K562 treated with DMSO at 1 percent for 24 hours (cell line): Measurements from ENCODE around the gene LY6G6D. TPM values are rescaled to one million over a fixed set of nuclear protein-coding genes. Genes with fewer than 3 reads are reported as not detected.

Source experiments
- total RNA-seq: library from RNA; unstranded; fragments of 300-600 nt; gene quantifications from 2 replicates; pipeline ENCODE4 v1.2.3, GENCODE V29; 2022; ENCODE audit warnings: low read depth; ENCODE audit not compliant: insufficient read depth

Gene LY6G6D
- not detected in 2 replicates for total RNA-seq

GRCh38 chr6:31715022-31715958 is at the start of gene LY6G6D:
LY6G6D (plus strand) TSS chr6:31715348; CDS start chr6:31715356, 8 bp downstream.

DNA sequence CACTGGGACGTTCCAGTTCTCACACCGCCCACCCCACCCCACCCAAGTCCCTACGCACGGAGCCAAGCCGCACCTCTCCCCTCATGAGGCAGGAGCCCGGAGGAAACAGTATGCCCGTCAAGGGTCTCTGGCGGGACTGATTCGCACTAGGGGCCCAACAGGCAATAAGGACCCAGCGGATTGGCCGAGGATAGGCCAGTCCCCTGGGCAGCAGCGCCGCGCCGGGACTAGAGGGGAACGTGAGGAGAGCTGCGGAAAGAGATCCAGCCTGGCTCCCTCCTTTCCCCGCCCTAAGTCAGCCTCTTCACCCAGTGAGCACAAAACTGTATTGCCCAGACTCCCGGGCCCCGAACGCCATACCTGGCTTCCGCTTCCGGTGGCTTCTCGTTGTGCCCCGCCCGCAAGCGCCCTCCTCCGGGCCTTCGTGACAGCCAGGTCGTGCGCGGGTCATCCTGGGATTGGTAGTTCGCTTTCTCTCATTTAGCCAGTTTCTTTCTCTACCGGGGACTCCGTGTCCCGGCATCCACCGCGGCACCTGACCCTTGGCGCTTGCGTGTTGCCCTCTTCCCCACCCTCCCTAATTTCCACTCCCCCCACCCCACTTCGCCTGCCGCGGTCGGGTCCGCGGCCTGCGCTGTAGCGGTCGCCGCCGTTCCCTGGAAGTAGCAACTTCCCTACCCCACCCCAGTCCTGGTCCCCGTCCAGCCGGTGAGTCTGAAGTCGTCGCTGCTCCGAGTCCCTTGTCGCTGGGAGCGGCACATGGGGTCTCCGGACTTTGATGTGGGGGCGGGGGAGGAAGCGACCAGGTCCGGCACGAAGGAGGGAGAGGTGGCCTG is 49.4 kb upstream of the LY6G6D start, which contains the start of gene CSNK2B:
Gene CSNK2B, plus strand, starts transcription at position 580 of the 836 bp plus-strand sequence. CDS start 752 bp downstream, outside the sequence.

DNA sequence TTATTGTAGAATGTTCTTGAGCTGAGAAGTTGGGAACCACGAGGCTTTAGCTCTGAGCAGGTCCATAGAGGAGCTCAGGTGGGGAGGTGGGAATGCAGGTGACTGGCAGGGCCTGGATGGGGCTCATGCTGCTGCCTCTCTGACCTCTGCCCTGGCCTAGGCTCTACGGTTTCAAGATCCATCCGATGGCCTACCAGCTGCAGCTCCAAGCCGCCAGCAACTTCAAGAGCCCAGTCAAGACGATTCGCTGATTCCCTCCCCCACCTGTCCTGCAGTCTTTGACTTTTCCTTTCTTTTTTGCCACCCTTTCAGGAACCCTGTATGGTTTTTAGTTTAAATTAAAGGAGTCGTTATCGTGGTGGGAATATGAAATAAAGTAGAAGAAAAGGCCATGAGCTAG is 45.5 kb upstream of the LY6G6D start, which contains the start of gene LY6G5B:
Gene LY6G5B, plus strand, starts transcription at position 301 of the 400 bp plus-strand sequence. CDS start 975 bp downstream, outside the sequence.

DNA sequence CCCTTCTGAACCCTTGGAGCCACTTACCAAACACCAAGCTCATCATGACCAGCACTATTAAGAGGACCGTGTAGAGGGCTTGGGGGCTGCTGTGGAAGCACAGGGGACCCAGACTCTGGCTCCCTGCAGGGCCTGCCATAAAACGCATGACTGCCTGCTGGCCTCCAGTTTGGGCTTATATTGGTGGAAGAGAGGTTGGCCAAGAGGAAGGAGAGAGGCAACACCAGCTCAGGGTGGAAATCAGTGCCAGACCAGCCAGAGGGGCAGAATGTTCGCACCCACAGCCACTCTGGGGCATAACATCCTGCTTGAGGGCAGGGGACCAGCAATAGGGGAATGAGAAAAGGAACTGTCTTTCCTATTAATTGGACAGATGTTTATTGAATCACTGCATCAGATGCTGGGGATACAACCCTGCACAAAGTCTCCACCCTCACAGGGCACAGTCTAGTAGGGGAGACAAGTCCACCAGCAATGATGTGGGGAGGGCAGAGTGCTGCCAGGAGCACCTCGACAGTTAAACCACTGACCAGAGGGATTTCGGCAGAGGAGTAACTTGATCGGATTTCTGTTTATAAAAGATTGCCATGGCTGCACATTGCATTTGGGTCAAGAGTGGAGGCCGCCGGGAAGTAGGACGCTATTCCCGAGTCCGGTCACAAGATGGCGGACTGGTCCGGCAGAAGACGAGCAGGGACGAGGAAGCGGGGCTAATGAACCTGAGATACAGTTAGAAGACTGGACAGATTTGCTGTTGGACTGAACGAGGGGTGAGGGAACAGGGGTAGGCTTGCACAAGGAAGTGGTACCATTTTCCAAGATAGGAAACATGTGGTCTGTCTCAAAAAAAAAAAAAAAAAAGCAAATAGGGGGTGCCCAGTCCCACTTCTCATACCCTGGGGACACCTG is 34.7 kb upstream of the LY6G6D start, which contains the start of gene LY6G5C:
Gene LY6G5C, minus strand, starts transcription at position 842 of the 909 bp plus-strand sequence. Its CDS starts 694 bp downstream, at position 148.

DNA sequence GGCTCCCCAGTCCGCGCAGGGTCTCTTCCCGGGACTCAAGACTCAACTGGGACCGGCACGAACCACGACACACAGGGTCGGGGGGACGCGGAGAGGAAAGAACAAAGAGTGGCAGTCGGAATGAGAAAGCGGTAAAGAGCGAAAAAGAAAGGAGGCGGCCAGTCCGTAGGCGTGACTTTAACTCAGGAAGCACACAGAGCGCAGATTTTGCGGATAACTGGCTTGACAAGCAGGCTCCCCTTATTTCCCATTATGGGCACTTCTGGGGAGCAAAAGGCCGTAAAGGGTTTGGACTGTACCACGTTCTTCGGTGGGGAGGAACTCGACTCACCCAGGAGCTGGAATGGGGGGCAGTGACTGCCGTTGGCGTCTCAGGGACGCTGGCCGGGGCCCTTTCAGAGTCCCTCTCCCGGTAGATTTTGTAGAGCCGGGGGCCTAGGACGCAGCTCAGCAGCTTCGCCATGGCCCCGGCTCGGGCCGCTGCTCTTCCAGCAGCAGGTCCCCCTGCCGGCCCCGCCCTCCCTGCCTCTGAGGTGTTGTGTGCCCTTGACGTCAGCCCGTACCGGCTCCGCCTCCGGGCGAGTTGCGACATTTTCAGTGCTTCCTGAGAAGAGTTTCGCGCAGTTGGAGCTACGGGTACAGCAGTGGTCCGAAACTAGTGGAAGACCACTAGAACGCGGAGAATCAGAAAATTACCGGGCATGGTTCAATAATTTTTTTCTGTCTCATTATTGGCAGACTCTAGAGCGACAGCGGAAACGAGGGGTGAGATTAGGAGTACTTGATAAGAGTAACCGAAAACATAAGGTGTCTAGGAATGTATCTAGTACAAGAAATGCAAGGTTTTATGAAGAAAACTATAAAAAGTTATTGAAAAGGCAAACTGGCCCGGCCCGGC is 12.1 kb upstream of the LY6G6D start, which contains the start of gene ABHD16A:
Gene ABHD16A, minus strand, starts transcription at position 506 of the 898 bp plus-strand sequence. Its CDS starts 43 bp downstream, at position 463.

GRCh38 chr6:31706599-31706998 is 8.5 kb upstream of the LY6G6D start, which contains the start of gene LY6G6F:
LY6G6F (plus strand) TSS chr6:31706866; CDS start chr6:31706907, 41 bp downstream.

DNA sequence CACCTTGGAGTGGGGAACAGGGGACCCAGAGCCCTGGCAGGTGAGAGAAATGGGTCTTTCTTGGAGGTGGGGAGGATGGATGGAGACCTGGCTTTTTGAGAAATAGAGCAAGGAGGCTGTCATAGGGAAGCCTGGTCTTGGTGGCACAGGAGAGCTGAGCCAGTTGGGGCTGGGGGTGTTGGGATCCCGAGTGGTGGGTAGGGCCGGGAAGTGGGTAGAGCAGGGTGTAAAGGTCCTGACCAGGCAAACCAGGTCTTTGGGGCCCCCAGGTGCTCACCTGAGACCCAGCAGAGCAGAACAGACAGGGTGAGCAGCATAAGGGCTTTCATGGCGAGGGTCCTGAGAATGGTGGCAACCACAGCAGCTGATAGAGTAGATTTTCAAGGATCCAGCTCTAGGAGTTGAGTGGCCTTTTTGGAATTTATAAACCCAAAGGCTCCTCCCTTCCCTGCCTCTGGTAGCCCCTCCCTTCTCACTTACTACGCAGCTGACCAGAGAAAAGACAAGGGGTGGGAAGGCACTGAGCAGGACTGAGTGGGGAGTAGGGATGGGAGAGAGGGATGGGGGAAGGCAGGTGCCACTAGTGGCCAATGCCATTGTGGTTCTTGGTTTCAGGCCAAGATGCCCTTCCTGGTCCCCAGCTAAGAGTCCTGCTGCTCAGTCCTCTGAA is 6.3 kb downstream of the LY6G6D start, which contains the start of gene LY6G6C:
Gene LY6G6C, minus strand, starts transcription at position 396 of the 670 bp plus-strand sequence. Its CDS starts 67 bp downstream, at position 329.

GRCh38 chr6:31723245-31723979 is 8.3 kb downstream of the LY6G6D start, which contains the start of gene MPIG6B:
MPIG6B (plus strand) TSS chr6:31723373; CDS start chr6:31723384, 11 bp downstream.

DNA sequence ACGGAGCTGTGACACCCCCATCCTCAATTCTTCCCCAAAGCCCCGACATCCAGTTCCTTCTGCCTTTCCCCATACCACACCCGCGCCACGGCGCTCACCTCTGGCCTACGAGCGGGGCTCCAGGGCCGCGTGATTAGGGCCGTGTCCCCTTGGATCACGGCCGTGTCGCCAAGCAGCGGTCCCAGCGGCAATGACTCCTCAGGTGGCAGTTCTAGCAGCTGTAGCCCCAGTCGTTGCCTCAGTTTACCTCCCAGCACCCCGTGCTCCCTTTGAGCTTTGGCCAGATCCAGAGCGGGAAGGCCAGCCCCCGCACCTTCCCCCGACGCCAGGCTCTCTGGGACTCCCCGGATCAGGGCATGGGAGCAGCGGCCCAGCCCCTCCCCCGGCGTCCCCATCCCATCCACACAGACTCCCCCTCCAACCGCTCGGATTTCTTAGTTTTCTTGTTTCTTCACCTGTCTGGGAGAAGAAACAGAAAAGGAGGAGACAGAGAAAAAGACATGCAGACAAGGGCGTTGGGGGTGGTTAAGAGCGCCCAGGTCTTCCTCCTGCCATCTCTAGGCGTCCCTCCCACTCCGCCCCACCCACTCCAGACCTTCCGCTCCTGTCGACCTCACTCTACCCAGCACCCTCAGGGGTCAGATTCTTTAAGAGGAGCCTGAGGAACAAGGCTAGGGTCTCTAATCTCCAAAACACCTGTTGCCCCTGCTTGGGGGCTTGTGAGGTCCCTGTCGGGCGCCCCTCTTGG is 13.8 kb downstream of the LY6G6D start, which contains the start of gene DDAH2:
Gene DDAH2, minus strand, starts transcription at position 533 of the 748 bp plus-strand sequence. Its CDS starts 138 bp downstream, at position 395.

DNA sequence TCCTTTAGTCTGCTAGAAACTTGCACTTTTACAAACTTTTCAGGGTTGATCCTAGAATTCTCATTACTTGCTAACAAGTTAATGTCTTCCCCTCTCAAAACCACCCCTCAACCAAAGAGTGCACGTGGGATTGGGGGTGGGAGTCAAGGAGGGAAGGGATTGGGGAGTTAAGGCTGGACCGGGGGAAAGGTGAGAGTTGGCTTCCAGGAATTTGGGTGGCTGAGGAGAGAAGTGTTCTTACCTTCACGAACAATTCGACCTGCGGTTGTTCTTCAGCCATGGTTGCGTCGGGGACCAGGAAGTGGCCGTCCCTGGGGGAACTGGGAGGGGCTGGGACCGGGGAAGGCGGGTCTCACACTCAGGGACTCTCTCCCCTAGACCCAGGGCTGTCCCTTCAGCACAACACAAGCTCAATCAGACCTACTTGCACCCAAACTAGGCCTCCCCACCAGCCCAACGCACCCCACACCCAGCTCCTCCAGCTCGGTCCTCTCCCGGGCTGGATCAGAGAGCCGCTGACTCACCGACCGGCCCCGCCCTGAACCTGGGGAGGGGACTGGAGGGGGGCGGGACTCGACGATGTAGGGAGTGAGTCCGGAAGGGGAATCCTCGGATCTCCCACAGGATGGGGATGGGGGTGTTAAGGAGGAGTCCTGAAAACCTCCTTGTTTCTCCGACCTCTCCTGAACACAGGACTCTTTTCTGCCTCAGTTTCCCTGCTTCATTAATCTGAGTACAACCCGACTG is 21.0 kb downstream of the LY6G6D start, which contains the start of gene CLIC1:
Gene CLIC1, minus strand, starts transcription at position 510 of the 747 bp plus-strand sequence. Its CDS starts 230 bp downstream, at position 280.

GRCh38 chr6:31739639-31740396 is 24.7 kb downstream of the LY6G6D start, which contains the start of gene MSH5:
MSH5 (plus strand) TSS chr6:31740005; CDS start chr6:31740467, 462 bp downstream.

GRCh38 chr6:31762356-31762755 is 47.2 kb downstream of the LY6G6D start, which contains the start of gene SAPCD1:
SAPCD1 (plus strand) TSS chr6:31762656; CDS start chr6:31763055, 399 bp downstream.

